D721Med (cell line): Measurements from ENCODE around the gene SELP.
"Not testable (repeated sequence)": the region's sequence is repeated elsewhere in the genome, so short reads cannot be mapped to it uniquely, and the experiment has no call there.

Source experiments
- DNase-seq: peaks from one replicate; pipeline ENCODE4 v3.0.0; 2011; ENCODE audit warnings: low spot score; ENCODE audit not compliant: insufficient read length
- FAIRE-seq: peaks from 2 replicates; lab custom pipeline; 2011; peaks lifted over from hg19 to GRCh38; lab: Jason Lieb, UNC
- TF ChIP-seq, protein P1 (sequence below): IDR thresholded peaks from 2 replicates; pipeline ENCODE4 v1.5.1; 2012; ENCODE audit warnings: mild to moderate bottlenecking, control low read depth; ENCODE audit not compliant: insufficient read depth; ENCODE audit errors: missing control alignments

Gene SELP

DNA sequence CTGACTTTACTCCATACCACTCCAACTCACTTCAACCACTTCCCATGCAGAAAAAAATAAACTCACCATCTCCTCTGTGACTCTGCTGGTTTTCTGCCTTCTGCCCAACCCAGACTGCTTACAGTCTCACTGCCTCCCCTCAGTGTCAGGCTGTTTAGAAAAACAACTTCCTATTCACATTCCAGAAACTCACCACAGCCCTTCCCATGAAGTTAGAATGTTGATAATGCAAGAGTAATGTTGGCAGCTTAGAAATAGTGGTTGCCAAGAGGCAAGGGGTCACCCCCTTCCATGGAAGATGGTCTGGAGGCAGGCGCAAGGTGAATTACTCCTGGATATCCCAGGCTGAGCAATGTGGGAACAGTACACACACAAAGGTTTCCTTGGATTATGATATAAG, at the start of gene SELP:
SELP (minus strand) TSS at position 119 of the 400 bp plus-strand sequence; CDS start at position 69, 50 bp downstream.
- DNase-seq (no peak), FAIRE-seq (no peak)
- TF ChIP-seq, protein P1, sequence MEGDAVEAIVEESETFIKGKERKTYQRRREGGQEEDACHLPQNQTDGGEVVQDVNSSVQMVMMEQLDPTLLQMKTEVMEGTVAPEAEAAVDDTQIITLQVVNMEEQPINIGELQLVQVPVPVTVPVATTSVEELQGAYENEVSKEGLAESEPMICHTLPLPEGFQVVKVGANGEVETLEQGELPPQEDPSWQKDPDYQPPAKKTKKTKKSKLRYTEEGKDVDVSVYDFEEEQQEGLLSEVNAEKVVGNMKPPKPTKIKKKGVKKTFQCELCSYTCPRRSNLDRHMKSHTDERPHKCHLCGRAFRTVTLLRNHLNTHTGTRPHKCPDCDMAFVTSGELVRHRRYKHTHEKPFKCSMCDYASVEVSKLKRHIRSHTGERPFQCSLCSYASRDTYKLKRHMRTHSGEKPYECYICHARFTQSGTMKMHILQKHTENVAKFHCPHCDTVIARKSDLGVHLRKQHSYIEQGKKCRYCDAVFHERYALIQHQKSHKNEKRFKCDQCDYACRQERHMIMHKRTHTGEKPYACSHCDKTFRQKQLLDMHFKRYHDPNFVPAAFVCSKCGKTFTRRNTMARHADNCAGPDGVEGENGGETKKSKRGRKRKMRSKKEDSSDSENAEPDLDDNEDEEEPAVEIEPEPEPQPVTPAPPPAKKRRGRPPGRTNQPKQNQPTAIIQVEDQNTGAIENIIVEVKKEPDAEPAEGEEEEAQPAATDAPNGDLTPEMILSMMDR, result no peak

DNA sequence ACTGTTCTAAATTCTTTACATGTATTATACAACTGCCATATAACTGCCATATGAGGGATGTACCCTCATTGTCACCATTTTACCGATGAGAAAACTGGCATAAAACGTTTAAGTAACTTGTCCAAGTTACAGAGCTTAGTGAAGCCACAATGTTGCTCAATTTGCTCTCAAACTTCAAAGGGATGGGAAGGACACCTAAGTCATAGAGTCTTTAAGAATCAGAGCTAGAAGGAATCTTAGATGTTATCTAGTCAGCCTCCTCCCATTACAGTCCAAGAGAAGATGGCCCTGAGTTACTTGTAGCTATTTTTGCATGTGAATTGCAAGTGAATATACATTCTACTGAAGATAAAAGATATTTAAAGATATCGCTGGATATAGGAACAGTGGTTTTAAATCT, 49.8 kb upstream of the SELP start:
- DNase-seq, result no peak
- no peak for FAIRE-seq
- TF ChIP-seq, protein P1, result no peak

DNA sequence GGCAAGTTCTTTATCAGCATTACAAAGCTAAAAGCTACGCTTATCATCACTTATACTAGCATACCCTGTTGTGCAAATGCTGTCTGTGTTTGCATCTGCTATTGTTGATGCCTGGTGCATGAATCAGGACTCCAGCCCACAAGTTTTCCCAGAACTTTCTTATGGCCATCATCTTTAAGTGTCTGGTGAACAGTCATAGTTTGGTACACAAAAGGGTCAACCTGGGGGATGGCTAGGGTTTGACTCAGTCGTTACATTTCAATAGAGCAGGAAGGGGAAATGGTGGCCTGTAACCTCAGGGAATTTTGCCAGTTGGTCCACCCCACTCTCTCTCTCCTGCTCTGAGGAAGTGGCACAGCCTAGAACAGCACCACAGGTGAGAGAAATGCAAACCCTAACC, 46.1 kb upstream of the SELP start:
- DNase-seq (no peak), FAIRE-seq (peak; percentile 87)
- TF ChIP-seq, protein P1, result no peak

DNA sequence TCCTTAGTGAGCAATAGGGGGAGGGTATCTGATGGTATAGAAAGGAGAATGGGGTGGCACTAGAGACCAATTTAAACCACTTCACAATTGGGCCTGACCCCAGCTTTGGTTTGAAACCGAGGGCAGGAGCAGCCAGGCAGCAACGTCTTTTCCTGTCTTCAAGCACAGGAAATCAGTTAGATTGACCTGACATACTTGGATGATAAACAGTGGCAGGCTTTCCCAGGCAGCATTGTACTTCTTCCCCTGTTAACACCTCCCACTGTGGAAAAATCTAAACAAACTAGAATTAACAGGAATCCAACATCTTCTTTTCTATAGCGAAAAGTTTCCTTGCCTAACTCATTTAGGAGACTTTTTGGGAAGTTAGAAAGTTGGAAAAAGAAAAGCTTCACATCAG, 40.9 kb upstream of the SELP start:
- DNase-seq (no peak), FAIRE-seq (no peak)
- TF ChIP-seq, protein P1, result no peak

DNA sequence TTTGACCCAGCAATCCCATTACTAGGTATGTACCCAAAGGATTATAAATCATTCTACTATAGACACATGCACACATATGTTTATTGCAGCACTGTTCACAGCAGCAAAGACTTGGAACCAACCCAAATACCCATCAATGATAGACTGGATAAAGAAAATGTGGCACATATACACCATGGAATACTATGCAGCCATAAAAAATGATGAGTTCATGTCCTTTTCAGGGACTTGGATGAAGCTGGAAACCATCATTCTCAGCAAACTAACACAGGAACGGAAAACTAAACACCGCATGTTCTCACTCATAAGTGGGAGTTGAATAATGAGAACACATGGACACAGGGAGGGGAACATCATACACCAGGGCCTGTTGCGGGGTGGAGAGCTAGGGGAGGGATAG, 40.3 kb upstream of the SELP start:
- not testable (repeated sequence) for FAIRE-seq, DNase-seq

DNA sequence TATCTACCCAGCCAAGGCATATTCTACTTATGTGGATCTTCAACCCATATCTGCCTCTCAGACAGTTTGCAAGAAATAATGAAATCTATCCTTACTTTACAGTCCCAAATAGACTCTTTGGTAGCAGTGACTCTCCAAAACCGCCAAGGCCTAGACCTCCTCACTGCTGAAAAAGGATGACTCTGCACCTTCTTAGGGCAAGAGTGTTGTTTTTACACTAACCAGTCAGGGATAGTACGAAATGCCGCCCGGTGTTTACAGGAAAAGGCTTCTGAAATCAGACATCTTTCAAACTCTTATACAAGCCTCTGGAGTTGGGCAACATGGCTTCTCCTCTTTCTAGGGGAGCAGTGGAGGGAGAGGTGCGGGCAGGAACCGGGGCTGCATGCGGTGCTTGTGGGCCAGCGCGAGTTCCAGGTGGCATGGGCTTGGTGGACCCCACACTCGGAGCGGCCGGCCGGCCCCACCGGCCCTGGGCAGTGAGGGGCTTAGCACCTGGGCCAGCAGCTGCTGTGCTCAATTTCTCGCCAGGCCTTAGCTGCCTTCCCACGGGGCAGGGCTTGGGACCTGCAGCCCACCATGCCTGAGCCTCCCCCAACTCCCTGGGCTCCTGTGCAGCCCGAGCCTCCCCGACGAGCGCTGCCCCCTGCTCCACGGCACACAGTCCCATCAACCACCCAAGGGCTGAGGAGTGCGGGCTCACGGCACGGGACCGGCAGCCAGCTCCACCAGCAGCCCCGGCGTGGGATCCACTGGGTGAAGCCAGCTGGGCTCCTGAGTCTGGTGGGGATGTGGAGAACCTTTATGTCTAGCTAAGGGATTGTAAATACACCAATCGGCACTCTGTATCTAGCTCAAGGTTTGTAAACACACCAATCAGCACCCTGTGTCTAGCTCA, 38.0 kb upstream of the SELP start:
- not testable (repeated sequence) for FAIRE-seq, DNase-seq

DNA sequence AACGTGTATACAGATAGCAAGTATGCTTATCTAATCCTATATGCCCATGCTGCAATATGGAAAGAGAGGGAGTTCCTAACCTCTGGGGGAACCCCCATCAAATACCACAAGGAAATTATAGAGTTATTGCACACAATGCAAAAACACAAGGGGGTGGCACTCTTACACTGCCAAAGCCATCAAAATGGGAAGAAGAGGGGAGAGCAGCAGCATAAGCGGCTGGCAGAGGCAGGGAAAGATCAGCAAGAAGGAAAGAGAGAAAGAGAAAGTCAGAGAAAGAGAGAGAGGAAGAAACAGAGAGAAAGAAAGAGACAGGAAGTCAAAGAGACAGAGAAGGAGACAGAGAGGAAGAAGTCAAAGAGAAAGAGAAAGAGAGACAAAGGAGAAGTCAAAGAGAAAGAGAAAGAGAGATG, 37.3 kb upstream of the SELP start:
- FAIRE-seq, result not testable (repeated sequence)

DNA sequence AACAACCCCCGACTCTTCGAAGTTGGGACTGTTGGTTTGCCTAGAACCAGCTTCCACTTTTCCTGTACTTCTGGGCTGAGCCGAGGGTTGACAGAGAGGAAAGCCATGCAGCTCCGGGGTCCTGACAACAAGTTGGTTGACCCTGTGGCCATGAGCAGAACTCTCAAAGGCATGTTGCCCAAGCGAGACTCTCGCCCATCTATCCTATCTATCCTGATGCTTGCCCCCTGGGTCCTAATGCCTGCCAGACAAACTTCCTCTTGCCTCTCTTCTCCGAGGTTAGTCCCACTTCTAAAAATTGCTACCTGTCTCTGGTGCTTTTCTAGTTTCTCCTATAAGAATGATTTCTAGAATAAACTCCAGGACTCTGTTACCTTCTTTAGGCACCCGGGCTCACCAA, 32.8 kb upstream of the SELP start:
- FAIRE-seq, DNase-seq: not testable (repeated sequence)

More for the DNA sequence above, 37.3 kb upstream of the SELP start:
- not testable (repeated sequence) for DNase-seq

DNA sequence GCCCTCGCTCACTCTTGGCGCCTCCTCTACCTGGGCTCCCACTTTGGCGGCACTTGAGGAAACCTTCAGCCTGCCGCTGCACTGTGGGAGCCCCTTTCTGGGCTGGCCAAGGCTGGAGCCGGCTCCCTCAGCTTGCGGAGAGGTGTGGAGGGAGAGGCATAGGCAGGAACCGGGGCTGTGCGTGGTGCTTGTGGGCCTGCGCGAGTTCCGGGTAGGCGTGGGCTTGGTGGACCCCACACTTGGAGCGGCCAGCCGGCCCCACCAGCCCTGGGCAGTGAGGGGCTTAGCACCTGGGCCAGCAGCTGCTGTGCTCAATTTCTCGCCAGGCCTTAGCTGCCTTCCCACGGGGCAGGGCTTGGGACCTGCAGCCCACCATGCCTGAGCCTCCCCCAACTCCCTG, 31.1 kb upstream of the SELP start:
- DNase-seq, FAIRE-seq: not testable (repeated sequence)

DNA sequence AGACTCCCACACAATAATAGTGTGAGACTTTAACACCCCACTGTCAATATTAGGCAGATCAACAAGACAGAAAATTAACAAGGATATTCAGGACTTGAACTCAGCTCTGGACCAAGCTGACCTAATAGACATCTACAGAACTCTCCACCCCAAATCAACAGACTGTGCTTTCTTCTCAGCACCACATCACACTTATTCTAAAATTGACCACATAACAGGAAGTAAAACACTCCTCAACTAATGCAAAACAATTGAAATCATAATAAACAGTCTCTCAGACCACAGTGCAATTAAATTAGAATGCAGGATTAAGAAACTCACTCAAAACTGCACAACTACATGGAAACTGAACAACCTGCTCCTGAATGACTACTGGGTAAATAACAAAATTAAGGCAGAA, 28.9 kb upstream of the SELP start:
- DNase-seq, FAIRE-seq: not testable (repeated sequence)
